HFFc6 (cell line): Measurements from ENCODE around the gene CIRBP. TPM values are rescaled to one million over a fixed set of nuclear protein-coding genes. Genes with fewer than 3 reads are reported as not detected.

ENCODE experiments used
- DNase-seq: peaks from one replicate; pipeline ENCODE4 v3.0.0-alpha.2; 2018
- H3K27ac Mint-ChIP-seq: 2 replicates; pipeline ENCODE4 v1.8.0; 2020; ENCODE audit warnings: mild to moderate bottlenecking, mixed read lengths
- H3K27me3 Mint-ChIP-seq: 2 replicates; pipeline ENCODE4 v1.8.0; 2021; ENCODE audit warnings: mild to moderate bottlenecking, moderate library complexity, mixed read lengths; ENCODE audit not compliant: insufficient read depth
- H3K36me3 Mint-ChIP-seq: 2 replicates; pipeline ENCODE4 v1.8.0; 2021; ENCODE audit warnings: low read depth, mixed read lengths
- H3K4me1 Mint-ChIP-seq: 2 replicates; pipeline ENCODE4 v1.8.0; 2020; ENCODE audit warnings: low read depth, mixed read lengths
- H3K4me3 Mint-ChIP-seq: 2 replicates; pipeline ENCODE4 v1.8.0; 2020; ENCODE audit warnings: mild to moderate bottlenecking, moderate library complexity, mixed read lengths
- H3K9me3 Mint-ChIP-seq: 2 replicates; pipeline ENCODE4 v1.8.0; 2020; ENCODE audit warnings: mild to moderate bottlenecking, mixed read lengths
- CTCF ChIP-seq: fragments of 200-600 bp; sonication (generic); IDR thresholded peaks from 2 replicates; pipeline ENCODE4 v1.5.0; 2021; ENCODE audit warnings: antibody characterized with exemption, mild to moderate bottlenecking
- total RNA-seq, 6 experiments: library from RNA; stranded (reverse); fragmentation: NEBNext Ultra II Directional; extraction: Animal tissue kit (Norgen Biotek cat#: 25700); gene quantifications; 2 replicates in 1 of 6; 3 replicates in 5 of 6; pipeline ENCODE4 v1.2.3, GENCODE V29; 2021

CIRBP gene
- total RNA-seq, 6 experiments from 2014 or later, result 160 to 243 (median 190) TPM

GRCh38 chr19:1238369-1239303, 30.5 kb upstream of the CIRBP start:
- H3K27ac Mint-ChIP-seq, result peak overlapping the region; percentile 52
- peaks cover 4% of the 10 kb centered on the region; the same call in 1 of the 2 replicates for H3K27me3 Mint-ChIP-seq
- H3K4me1 Mint-ChIP-seq, result peaks cover 19% of the 10 kb centered on the region

GRCh38 chr19:1239420-1239795, 29.7 kb upstream of the CIRBP start:
- TF ChIP-seq CTCF, result no peak
- Mint-ChIP-seq H3K4me3 (peak overlapping the region; percentile 78), H3K4me1 (peaks cover 21% of the 10 kb centered on the region), H3K9me3 (no peaks in the 10 kb centered on the region), H3K27ac (0 out of 2 replicates have a peak overlapping the region, but pooled peaks have one; percentile 43), H3K36me3 (no peaks in the 10 kb centered on the region), H3K27me3 (peaks cover 4% of the 10 kb centered on the region; the same call in 1 of the 2 replicates)
- no peak for DNase-seq

More at GRCh38 chr19:1238369-1239303, 30.5 kb upstream of the CIRBP start:
- H3K4me3 Mint-ChIP-seq, result peak overlapping the region; percentile 78
- DNase-seq, result no peak
- no peaks in the 10 kb centered on the region for H3K9me3 Mint-ChIP-seq
- TF ChIP-seq CTCF, result no peak
- no peaks in the 10 kb centered on the region for H3K36me3 Mint-ChIP-seq

GRCh38 chr19:1239796-1240737, 29.1 kb upstream of the CIRBP start:
- peak; percentile 78 for DNase-seq
- H3K27me3 Mint-ChIP-seq, result peaks cover 4% of the 10 kb centered on the region; the same call in 1 of the 2 replicates
- no peaks in the 10 kb centered on the region for H3K9me3 Mint-ChIP-seq

GRCh38 chr19:1240925-1241324, 28.2 kb upstream of the CIRBP start:
- Mint-ChIP-seq H3K36me3 (no peaks in the 10 kb centered on the region), H3K9me3 (no peaks in the 10 kb centered on the region), H3K27me3 (peaks cover 4% of the 10 kb centered on the region; the same call in 1 of the 2 replicates), H3K4me3 (peak overlapping the region; percentile 84), H3K4me1 (peaks cover 25% of the 10 kb centered on the region), H3K27ac (peak overlapping the region; percentile 87)
- no peak for DNase-seq
- no peak for TF ChIP-seq CTCF

More at GRCh38 chr19:1239796-1240737, 29.1 kb upstream of the CIRBP start:
- Mint-ChIP-seq H3K27ac (no peak overlapping the region; the same call in 1 of the 2 replicates), H3K36me3 (no peaks in the 10 kb centered on the region), H3K4me1 (peaks cover 25% of the 10 kb centered on the region), H3K4me3 (peak overlapping the region; percentile 84)
- peak; percentile 97 for TF ChIP-seq CTCF

- Mint-ChIP-seq H3K27ac (peak within 1 kb of the TSS; percentile 87), H3K9me3 (no peaks in the 10 kb centered on the region)
Measured at GRCh38 chr19:1241417-1242095, 27.6 kb upstream of the CIRBP start, which contains the start of gene ATP5F1D. Gene ATP5F1D (plus strand): TSS chr19:1241751. CDS start chr19:1241851, 100 bp downstream.

More at GRCh38 chr19:1241417-1242095, 27.6 kb upstream of the CIRBP start, which contains the start of gene ATP5F1D:
- H3K4me3 Mint-ChIP-seq, result peak within 1 kb of the TSS; percentile 84
- TF ChIP-seq CTCF, result no peak
- peaks cover 25% of the 10 kb centered on the region for H3K4me1 Mint-ChIP-seq
- peak; percentile 91 for DNase-seq
- H3K27me3 Mint-ChIP-seq, result peaks cover 4% of the 10 kb centered on the region; the same call in 1 of the 2 replicates
- H3K36me3 Mint-ChIP-seq, result no peaks in the 10 kb centered on the region
